ENCODE measurements around the gene EEPD1. TPM values are rescaled to one million over a fixed set of nuclear protein-coding genes. Genes with fewer than 3 reads are reported as not detected.

EEPD1 gene
- polyA plus RNA-seq, 1 experiment = 2.5 TPM

- no peak overlapping the region for H3K4me3 ChIP-seq (ENCODE audit: low read depth, low read length)
- ChIA-PET CTCF (interaction anchor here (0.8 to 8.6 kb wide), 7 partner anchors 9 to 326 kb away, joined by 4 to 86 read pairs (median 6); no protein-coding TSS in a partner anchor), POLR2A (interaction anchor here (0.7 kb wide), 1 partner anchor 456 kb away, joined by 3 read pairs; no protein-coding TSS in a partner anchor)
- no peaks in the 10 kb centered on the region for H3K36me3 ChIP-seq (ENCODE audit: control insufficient read depth, insufficient read depth, low read length)
- TF ChIP-seq, protein P1, sequence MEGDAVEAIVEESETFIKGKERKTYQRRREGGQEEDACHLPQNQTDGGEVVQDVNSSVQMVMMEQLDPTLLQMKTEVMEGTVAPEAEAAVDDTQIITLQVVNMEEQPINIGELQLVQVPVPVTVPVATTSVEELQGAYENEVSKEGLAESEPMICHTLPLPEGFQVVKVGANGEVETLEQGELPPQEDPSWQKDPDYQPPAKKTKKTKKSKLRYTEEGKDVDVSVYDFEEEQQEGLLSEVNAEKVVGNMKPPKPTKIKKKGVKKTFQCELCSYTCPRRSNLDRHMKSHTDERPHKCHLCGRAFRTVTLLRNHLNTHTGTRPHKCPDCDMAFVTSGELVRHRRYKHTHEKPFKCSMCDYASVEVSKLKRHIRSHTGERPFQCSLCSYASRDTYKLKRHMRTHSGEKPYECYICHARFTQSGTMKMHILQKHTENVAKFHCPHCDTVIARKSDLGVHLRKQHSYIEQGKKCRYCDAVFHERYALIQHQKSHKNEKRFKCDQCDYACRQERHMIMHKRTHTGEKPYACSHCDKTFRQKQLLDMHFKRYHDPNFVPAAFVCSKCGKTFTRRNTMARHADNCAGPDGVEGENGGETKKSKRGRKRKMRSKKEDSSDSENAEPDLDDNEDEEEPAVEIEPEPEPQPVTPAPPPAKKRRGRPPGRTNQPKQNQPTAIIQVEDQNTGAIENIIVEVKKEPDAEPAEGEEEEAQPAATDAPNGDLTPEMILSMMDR (IDR thresholded peaks at IDR 0.05; ENCODE audit: insufficient read depth, low read depth, low read length) = no peak
- no peak for DNase-seq (ENCODE audit: low read depth)
- no peaks in the 10 kb centered on the region for H3K27me3 ChIP-seq (ENCODE audit: control insufficient read depth, insufficient read depth, low read length)
Measured at GRCh38 chr7:36300696-36301350, 147.8 kb downstream of the EEPD1 start.

- H3K27me3 ChIP-seq (ENCODE audit: control insufficient read depth, insufficient read depth, low read length) = no peaks in the 10 kb centered on the region
- H3K36me3 ChIP-seq (ENCODE audit: control insufficient read depth, insufficient read depth, low read length) = no peaks in the 10 kb centered on the region
- TF ChIP-seq, protein P1 (IDR thresholded peaks at IDR 0.05; ENCODE audit: insufficient read depth, low read depth, low read length) = no peak
- H3K4me3 ChIP-seq (ENCODE audit: low read depth, low read length) = no peak overlapping the region
- DNase-seq (ENCODE audit: low read depth) = no peak
- CTCF ChIA-PET = interaction anchor here (1.8 to 8.6 kb wide), 6 partner anchors 11 to 327 kb away, joined by 4 to 86 read pairs (median 20); no protein-coding TSS in a partner anchor
- POLR2A ChIA-PET = no interaction called here
Measured at GRCh38 chr7:36301914-36302771, 149.1 kb downstream of the EEPD1 start.

- Histone ChIP-seq H3K27me3 (ENCODE audit: control insufficient read depth, insufficient read depth, low read length) (no peaks in the 10 kb centered on the region; the same call in 1 of the 2 replicates), H3K4me3 (ENCODE audit: low read depth, low read length) (no peak overlapping the region), H3K36me3 (ENCODE audit: control insufficient read depth, insufficient read depth, low read length) (no peaks in the 10 kb centered on the region)
- CTCF ChIA-PET = interaction anchor here (0.8 to 8.6 kb wide), 5 partner anchors 11 to 318 kb away, joined by 4 to 86 read pairs (median 32); no protein-coding TSS in a partner anchor
- TF ChIP-seq, protein P1 (IDR thresholded peaks at IDR 0.05; ENCODE audit: insufficient read depth, low read depth, low read length) = no peak
- peak; percentile 87 for DNase-seq (ENCODE audit: low read depth)
- POLR2A ChIA-PET = no interaction called here
Measured at GRCh38 chr7:36303202-36304098, 150.4 kb downstream of the EEPD1 start.

- POLR2A ChIA-PET = no interaction called here
- no peak for DNase-seq (ENCODE audit: low read depth)
Measured at GRCh38 chr7:36304099-36304425, 151.0 kb downstream of the EEPD1 start.

More at GRCh38 chr7:36304099-36304425, 151.0 kb downstream of the EEPD1 start:
- TF ChIP-seq, protein P1 (IDR thresholded peaks at IDR 0.05; ENCODE audit: insufficient read depth, low read depth, low read length) = no peak
- CTCF ChIA-PET = interaction anchor here (5.3 to 8.6 kb wide), 3 partner anchors 13 to 319 kb away, joined by 32 to 86 read pairs (median 56); no protein-coding TSS in a partner anchor
- Histone ChIP-seq H3K36me3 (ENCODE audit: control insufficient read depth, insufficient read depth, low read length) (no peaks in the 10 kb centered on the region), H3K4me3 (ENCODE audit: low read depth, low read length) (no peak overlapping the region), H3K27me3 (ENCODE audit: control insufficient read depth, insufficient read depth, low read length) (no peaks in the 10 kb centered on the region; the same call in 1 of the 2 replicates)
